Endothelial cell of umbilical vein (primary cell): Measurements from ENCODE around the gene RALGPS2. TPM values are rescaled to one million over a fixed set of nuclear protein-coding genes. Genes with fewer than 3 reads are reported as not detected.

Experiments
- BruUV-seq: library from RNA; stranded (reverse); fragments of 400-500 nt; replicated peaks from 2 replicates; lab custom pipeline; 2021; lab: Mats Ljungman, UMichigan
- CTCF ChIA-PET: fragments of 300-600, 350-600 bp; sonication (Branson Sonifier 250); formaldehyde crosslinking; loops from one replicate; lab custom pipeline; 2021; ENCODE audit warnings: antibody characterized with exemption, inconsistent platforms; lab: Charles Lee
- POLR2A ChIA-PET: fragments of 300-600, 350-600 bp; sonication (Branson Sonifier 250); formaldehyde crosslinking; loops from one replicate; lab custom pipeline; 2021; ENCODE audit warnings: antibody characterized with exemption, inconsistent platforms; lab: Charles Lee
- DNase-seq: peaks from one replicate; pipeline ENCODE4 v3.0.0-alpha.2; 2011; ENCODE audit warnings: low read depth, low spot score
- FAIRE-seq: peaks from 2 replicates; lab custom pipeline; 2011; peaks lifted over from hg19 to GRCh38; lab: Jason Lieb, UNC
- H2AFZ ChIP-seq: 2 replicates; pipeline ENCODE4 v1.6.0; 2012; ENCODE audit warnings: low read depth, low read length, control low read depth, inconsistent platforms
- H3K27ac ChIP-seq: 2 replicates; pipeline ENCODE4 v1.5.1; 2011; ENCODE audit warnings: low read depth, mild to moderate bottlenecking, control low read depth, low read length, moderate library complexity; ENCODE audit not compliant: insufficient read depth
- H3K27me3 ChIP-seq, 2 experiments: 2 replicates each; pipeline versions ENCODE4 v1.6.0 to v1.6.1; 2011; ENCODE audit warnings: low read length in 2 of 2, mixed read lengths in 1 of 2; ENCODE audit not compliant: control insufficient read depth in 2 of 2, insufficient read depth in 2 of 2
- H3K36me3 ChIP-seq, 2 experiments: 2 replicates in 1 of 2; 3 replicates in 1 of 2; pipeline ENCODE4 v1.5.1; 2011; ENCODE audit warnings: low read length in 2 of 2, mild to moderate bottlenecking in 1 of 2, moderate library complexity in 1 of 2; ENCODE audit not compliant: control insufficient read depth in 2 of 2, insufficient read depth in 2 of 2; ENCODE audit errors: extremely low read depth in 1 of 2
- H3K4me1 ChIP-seq: 3 replicates; pipeline ENCODE4 v1.5.1; 2011; ENCODE audit warnings: mild to moderate bottlenecking, low read length; ENCODE audit not compliant: control insufficient read depth, insufficient read depth; ENCODE audit errors: extremely low read depth
- H3K4me2 ChIP-seq: 2 replicates; pipeline ENCODE4 v1.6.1; 2011; ENCODE audit warnings: low read length, control low read depth, mixed read lengths; ENCODE audit not compliant: insufficient read depth
- H3K4me3 ChIP-seq, 3 experiments: fragments of 200-600 bp in 1 of 3; sonication (generic), shearing (Covaris generic) in 1 of 3; replicated peaks in 1 of 3; 2 replicates each; pipeline ENCODE4 v1.5.1; 2011 to 2016; ENCODE audit warnings: control low read depth in 3 of 3, low read length in 3 of 3, mild to moderate bottlenecking in 2 of 3, inconsistent platforms in 1 of 3, low read depth in 1 of 3, moderate library complexity in 1 of 3; ENCODE audit not compliant: insufficient read depth in 1 of 3
- H3K79me2 ChIP-seq: 2 replicates; pipeline ENCODE4 v1.6.0; 2012; ENCODE audit warnings: low read length, inconsistent platforms; ENCODE audit not compliant: control insufficient read depth, insufficient read depth
- H3K9ac ChIP-seq: replicated peaks from 2 replicates; pipeline ENCODE3; 2011; ENCODE audit warnings: low read length, control low read depth; ENCODE audit not compliant: insufficient read depth; ENCODE audit errors: extremely low read depth
- H3K9me1 ChIP-seq: replicated peaks from 3 replicates; pipeline ENCODE4 v1.6.0; 2011; ENCODE audit warnings: mild to moderate bottlenecking, low read length; ENCODE audit not compliant: control insufficient read depth, insufficient read depth; ENCODE audit errors: extremely low read depth
- H3K9me3 ChIP-seq: replicated peaks from 2 replicates; pipeline ENCODE4 v1.5.1; 2012; ENCODE audit warnings: low read length, inconsistent platforms; ENCODE audit not compliant: control insufficient read depth, insufficient read depth
- H4K20me1 ChIP-seq: replicated peaks from 2 replicates; pipeline ENCODE3; 2011; ENCODE audit warnings: mild to moderate bottlenecking, low read length; ENCODE audit not compliant: control insufficient read depth, insufficient read depth; ENCODE audit errors: extremely low read depth
- CTCF ChIP-seq, 2 donors: IDR thresholded peaks; 1 replicate in 1 of 2; 2 replicates in 1 of 2; pipeline ENCODE4 v1.5.1; 2011; ENCODE audit warnings: low read length in 2 of 2, mild to moderate bottlenecking in 2 of 2, moderate library complexity in 2 of 2, control low read depth in 1 of 2, inconsistent platforms in 1 of 2, low read depth in 1 of 2; ENCODE audit not compliant: insufficient read depth in 1 of 2; ENCODE audit errors: extremely low read depth in 1 of 2
- EZH2 ChIP-seq: IDR thresholded peaks from 2 replicates; pipeline ENCODE4 v1.6.1; 2012; ENCODE audit warnings: borderline replicate concordance, low read depth, mild to moderate bottlenecking, moderate library complexity, low read length, inconsistent platforms; ENCODE audit not compliant: severe bottlenecking
- FOS ChIP-seq: IDR thresholded peaks from 2 replicates; pipeline ENCODE4 v1.6.1; 2011; ENCODE audit warnings: mild to moderate bottlenecking, low read length, moderate library complexity, borderline replicate concordance; ENCODE audit not compliant: insufficient read depth
- GATA2 ChIP-seq: IDR thresholded peaks from 2 replicates; pipeline ENCODE4 v1.7.0; 2011; ENCODE audit warnings: low read depth, mild to moderate bottlenecking, moderate library complexity, mixed read lengths, low read length; ENCODE audit not compliant: insufficient read length, insufficient read depth
- JUN ChIP-seq: IDR thresholded peaks from 2 replicates; pipeline ENCODE4 v1.6.1; 2011; ENCODE audit warnings: borderline replicate concordance, low read depth; ENCODE audit not compliant: insufficient read length, insufficient read depth
- MAX ChIP-seq: IDR thresholded peaks from 2 replicates; pipeline ENCODE4 v1.6.1; 2011; ENCODE audit not compliant: insufficient read depth, insufficient read length
- MYC ChIP-seq: IDR thresholded peaks from one replicate; pipeline ENCODE4 v1.6.1; 2011; ENCODE audit warnings: mild to moderate bottlenecking, low read depth, low read length
- POLR2A ChIP-seq: IDR thresholded peaks from 2 replicates; pipeline ENCODE4 v1.6.1; 2012; ENCODE audit warnings: low read depth, mild to moderate bottlenecking, control low read depth, low read length
- POLR2AphosphoS5 ChIP-seq: IDR thresholded peaks from 2 replicates; pipeline ENCODE4 v1.6.1; 2012; ENCODE audit warnings: low read depth, mild to moderate bottlenecking, control low read depth, low read length, moderate library complexity; ENCODE audit not compliant: insufficient read depth
- dilution Hi-C: fragments of 300-500 bp; cut with MboI; formaldehyde crosslinking; loops from one replicate; pipeline ENCODE4 v1.15.0; 2019; ENCODE audit warnings: low sequenced_read_pairs; ENCODE audit not compliant: extremely low pct_ligation_motif_present
- intact Hi-C: fragments of 100-400 bp; cut with micrococcal nuclease; formaldehyde crosslinking; loops from one replicate; pipeline ENCODE4 v1.10.0; 2022
- polyA plus RNA-seq, 4 experiments: library from polyadenylated mRNA; depleted of rRNA in 3 of 4; stranded (reverse) in 3 of 4; unstranded in 1 of 4; fragments of >200 nt; gene quantifications; 2 replicates each; pipeline versions ENCODE4 v1.2.1 to v1.2.3, GENCODE V29; 2011 to 2012; ENCODE audit warnings: missing spikeins in 1 of 4
- total RNA-seq: library from RNA; stranded (reverse); gene quantifications from 2 replicates; pipeline ENCODE4 v1.2.3, GENCODE V29; 2021

The RALGPS2 gene
- total and polyA plus RNA-seq, 2 donors (not counting 3 experiments of a cell fraction or from before 2014, with no cell fraction given) = 4.6 to 27.7 TPM

- H3K9me1 ChIP-seq = no peaks in the 10 kb centered on the region
- no peak for TF ChIP-seq POLR2A
- no peak for TF ChIP-seq JUN
- TF ChIP-seq EZH2 = no peak
- no peak for TF ChIP-seq FOS
- TF ChIP-seq POLR2AphosphoS5 = no peak
- no peak for TF ChIP-seq MYC
- no peak for TF ChIP-seq MAX
- no peak for TF ChIP-seq CTCF (IDR thresholded peaks at IDR 0.05; ENCODE audit: extremely low read depth in 1 of 2, insufficient read depth in 1 of 2, low read depth in 1 of 2, low read length in 2 of 2)
- no peak for TF ChIP-seq GATA2
- no peaks in the 10 kb centered on the region for H3K79me2 ChIP-seq
- ChIA-PET POLR2A (no interaction called here), CTCF (no interaction called here)
- BruUV-seq = no TSS peak
- H3K4me1 ChIP-seq = no peaks in the 10 kb centered on the region
- H3K9me3 ChIP-seq = no peaks in the 10 kb centered on the region
- DNase-seq (no peak), FAIRE-seq (no peak)
- dilution Hi-C loops (no loop called here), intact Hi-C loops (no loop called here)
- H3K36me3 ChIP-seq = no peaks in the 10 kb centered on the region
- no peak overlapping the region for H3K4me2 ChIP-seq
- no peak overlapping the region for H3K4me3 ChIP-seq
- H2AFZ ChIP-seq = no peak overlapping the region
- H3K9ac ChIP-seq = no peak overlapping the region
- H3K27me3 ChIP-seq = peaks cover 3 to 7% of the 10 kb centered on the region in 2 experiments
- no peaks in the 10 kb centered on the region for H4K20me1 ChIP-seq
- no peak overlapping the region for H3K27ac ChIP-seq
Measured at GRCh38 chr1:178946855-178947676, 222.0 kb downstream of the RALGPS2 start.
